Mesendoderm (in vitro differentiated cells): ENCODE results near the gene MRTFA.

Source experiments
- DNase-seq: peaks from one replicate; pipeline ENCODE4 v3.0.0; 2013
- H2AK5ac ChIP-seq: 2 replicates; pipeline ENCODE4 v1.6.1; 2013; ENCODE audit warnings: low read length, inconsistent platforms
- H2BK120ac ChIP-seq: 2 replicates; pipeline ENCODE4 v1.6.1; 2013; ENCODE audit warnings: low read depth, mild to moderate bottlenecking, low read length, moderate library complexity, mixed read lengths
- H2BK15ac ChIP-seq: replicated peaks from 2 replicates; pipeline ENCODE4 v1.6.1; 2013; ENCODE audit warnings: low read depth, mild to moderate bottlenecking, moderate library complexity
- H2BK5ac ChIP-seq: 2 replicates; pipeline ENCODE4 v1.6.1; 2013; ENCODE audit warnings: low read length, inconsistent platforms
- H3K18ac ChIP-seq: 2 replicates; pipeline ENCODE4 v1.6.1; 2013; ENCODE audit warnings: mild to moderate bottlenecking, low read length, mixed read lengths
- H3K23ac ChIP-seq: one replicate; pipeline ENCODE4 v1.6.1; 2013; ENCODE audit warnings: low read length
- H3K27ac ChIP-seq: 2 replicates; pipeline ENCODE4 v1.5.1; 2013; ENCODE audit warnings: low read depth, mild to moderate bottlenecking, inconsistent platforms, low read length, moderate library complexity
- H3K27me3 ChIP-seq: 2 replicates; pipeline ENCODE4 v1.6.1; 2013; ENCODE audit warnings: low read length, control low read depth, mild to moderate bottlenecking, inconsistent platforms; ENCODE audit not compliant: insufficient read depth, poor library complexity
- H3K36me3 ChIP-seq: 2 replicates; pipeline ENCODE4 v1.6.1; 2013; ENCODE audit warnings: low read length, inconsistent platforms; ENCODE audit not compliant: control insufficient read depth, insufficient read depth
- H3K4ac ChIP-seq: one replicate; pipeline ENCODE4 v1.6.1; 2013; ENCODE audit warnings: low read depth, mild to moderate bottlenecking, low read length, moderate library complexity
- H3K4me1 ChIP-seq: 2 replicates; pipeline ENCODE4 v1.6.1; 2013; ENCODE audit warnings: low read depth, low read length, inconsistent platforms; ENCODE audit not compliant: control insufficient read depth
- H3K4me2 ChIP-seq: 2 replicates; pipeline ENCODE4 v1.6.1; 2013; ENCODE audit warnings: low read length
- H3K4me3 ChIP-seq: 2 replicates; pipeline ENCODE4 v1.5.1; 2013; ENCODE audit warnings: mild to moderate bottlenecking, low read length
- H3K56ac ChIP-seq: one replicate; pipeline ENCODE4 v1.6.1; 2013; ENCODE audit warnings: low read length
- H3K79me1 ChIP-seq: 2 replicates; pipeline ENCODE4 v1.6.1; 2013; ENCODE audit warnings: low read length, inconsistent platforms
- H3K79me2 ChIP-seq: 2 replicates; pipeline ENCODE4 v1.6.1; 2013; ENCODE audit warnings: mild to moderate bottlenecking, low read length; ENCODE audit not compliant: control insufficient read depth, insufficient read depth
- H3K9ac ChIP-seq: 2 replicates; pipeline ENCODE4 v1.6.1; 2013; ENCODE audit warnings: low read length, inconsistent platforms
- H4K5ac ChIP-seq: one replicate; pipeline ENCODE4 v1.6.1; 2013; ENCODE audit warnings: low read length
- H4K8ac ChIP-seq: one replicate; pipeline ENCODE4 v1.6.1; 2013; ENCODE audit warnings: low read depth, mild to moderate bottlenecking, control low read depth, low read length, moderate library complexity
- WGBS: extraction: QIAGEN DNeasy Blood & Tissue Kit; methylation state at CpG from one replicate; pipeline ENCODE4 v1.1.7; 2013; ENCODE audit warnings: low lambda C conversion rate, missing lambda C conversion rate; ENCODE audit not compliant: insufficient coverage; ENCODE audit errors: extremely low coverage; 5-methylcytosine and 5-hydroxymethylcytosine counted together

The MRTFA gene

GRCh38 chr22:40408718-40409612 lies 227.6 kb downstream of the MRTFA start:
- no peak overlapping the region for H2AK5ac ChIP-seq
- no peak overlapping the region for H4K5ac ChIP-seq
- H3K36me3 ChIP-seq: peaks cover 27% of the 10 kb centered on the region
- no peak overlapping the region for H4K8ac ChIP-seq
- no peak overlapping the region for H3K9ac ChIP-seq
- H3K56ac ChIP-seq: no peak overlapping the region
- H3K4me3 ChIP-seq: no peak overlapping the region
- no peak overlapping the region for H3K4ac ChIP-seq
- no peaks in the 10 kb centered on the region for H3K4me1 ChIP-seq
- H2BK15ac ChIP-seq: no peak overlapping the region
- no peaks in the 10 kb centered on the region for H3K79me2 ChIP-seq
- no peaks in the 10 kb centered on the region for H3K27me3 ChIP-seq
- no peaks in the 10 kb centered on the region for H3K79me1 ChIP-seq
- no peak overlapping the region for H2BK120ac ChIP-seq
- no peak overlapping the region for H3K18ac ChIP-seq
- WGBS: no CpG with 5 or more reads among the region's 21 CpGs
- no peak overlapping the region for H3K27ac ChIP-seq
- no peak overlapping the region for H2BK5ac ChIP-seq
- no peak overlapping the region for H3K23ac ChIP-seq
- no peak overlapping the region for H3K4me2 ChIP-seq
- DNase-seq: no peak

DNA sequence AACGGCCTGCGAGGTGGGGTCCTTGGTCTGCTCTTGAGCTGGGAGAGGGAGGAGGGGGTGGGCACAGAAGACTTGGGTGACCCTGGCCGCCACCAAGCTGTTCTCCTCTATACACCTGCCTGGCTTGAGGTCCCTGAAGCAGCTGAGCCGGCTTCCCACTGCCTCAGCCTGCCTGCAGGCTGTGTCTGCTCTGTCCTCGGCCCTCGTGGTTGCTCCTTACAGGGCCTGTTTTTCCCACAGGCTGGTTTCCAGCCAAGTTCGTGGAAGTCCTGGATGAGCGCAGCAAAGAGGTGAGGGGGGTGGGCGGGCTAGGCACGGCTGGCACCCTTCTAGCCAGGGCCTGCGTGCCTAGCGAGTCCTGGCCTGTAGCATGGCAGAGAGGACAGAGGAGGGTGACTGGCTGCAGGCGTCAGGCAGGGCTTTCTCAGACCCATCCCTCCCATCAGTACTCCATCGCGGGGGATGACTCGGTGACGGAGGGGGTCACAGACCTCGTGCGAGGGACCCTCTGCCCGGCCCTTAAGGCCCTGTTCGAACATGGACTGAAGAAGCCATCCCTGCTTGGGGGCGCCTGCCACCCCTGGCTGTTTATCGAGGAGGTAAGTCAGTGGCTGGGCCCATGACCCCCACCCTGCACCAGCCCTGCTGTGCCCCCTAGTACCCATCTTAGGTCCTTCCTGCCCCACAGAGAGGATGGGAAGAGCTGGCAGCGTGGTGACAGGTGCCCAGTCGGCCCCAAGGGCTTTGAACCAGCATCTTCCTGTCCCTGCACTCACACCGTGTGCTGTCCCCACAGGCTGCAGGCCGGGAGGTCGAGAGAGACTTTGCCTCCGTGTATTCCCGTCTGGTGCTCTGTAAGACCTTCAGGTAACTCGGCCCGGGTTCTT lies 228.4 kb downstream of the MRTFA start:
- WGBS: no CpG with 5 or more reads among the region's 32 CpGs
- Histone ChIP-seq H3K27ac (no peak overlapping the region), H3K4ac (no peak overlapping the region), H3K36me3 (peaks cover 29% of the 10 kb centered on the region), H3K18ac (no peak overlapping the region), H4K8ac (no peak overlapping the region), H2AK5ac (no peak overlapping the region), H3K27me3 (no peaks in the 10 kb centered on the region), H3K56ac (no peak overlapping the region), H3K4me2 (no peak overlapping the region), H3K79me1 (no peaks in the 10 kb centered on the region), H3K4me3 (no peak overlapping the region), H3K9ac (no peak overlapping the region), H2BK15ac (no peak overlapping the region), H2BK120ac (no peak overlapping the region), H4K5ac (no peak overlapping the region), H2BK5ac (no peak overlapping the region), H3K4me1 (no peaks in the 10 kb centered on the region), H3K79me2 (no peaks in the 10 kb centered on the region), H3K23ac (no peak overlapping the region)
- no peak for DNase-seq

DNA sequence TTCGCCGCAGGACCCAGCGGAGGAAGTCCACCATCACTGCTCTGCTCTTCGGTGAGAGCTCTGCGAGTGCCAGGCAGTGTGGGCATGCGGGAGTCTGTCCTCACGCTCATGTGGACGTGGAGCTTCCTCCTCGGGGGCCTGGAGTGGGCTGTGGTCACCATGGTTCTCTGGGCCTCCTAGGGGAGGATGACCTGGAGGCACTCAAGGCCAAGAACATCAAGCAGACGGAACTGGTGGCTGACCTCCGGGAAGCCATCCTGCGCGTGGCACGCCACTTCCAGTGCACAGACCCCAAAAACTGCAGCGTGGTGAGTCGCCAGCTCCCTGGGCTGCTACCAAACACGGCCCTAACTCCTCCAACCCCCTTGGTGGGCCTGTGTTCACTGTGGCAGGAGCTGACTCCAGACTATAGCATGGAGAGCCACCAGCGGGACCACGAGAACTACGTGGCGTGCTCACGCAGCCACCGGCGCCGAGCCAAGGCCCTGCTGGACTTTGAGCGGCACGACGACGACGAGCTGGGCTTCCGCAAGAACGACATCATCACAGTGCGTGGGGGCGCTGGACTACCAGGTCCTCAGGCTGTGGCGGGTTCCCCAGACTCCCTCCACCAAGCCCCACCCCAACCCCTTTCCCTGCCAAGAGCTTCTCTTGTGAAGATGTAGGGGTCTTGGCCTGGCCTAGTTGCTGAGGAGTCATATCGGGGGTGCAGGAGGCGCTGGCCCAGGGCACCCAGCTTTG lies 229.3 kb downstream of the MRTFA start:
- Histone ChIP-seq H2BK15ac (no peak overlapping the region), H3K23ac (no peak overlapping the region), H4K8ac (no peak overlapping the region), H3K56ac (no peak overlapping the region), H4K5ac (no peak overlapping the region), H2AK5ac (no peak overlapping the region), H3K27me3 (no peaks in the 10 kb centered on the region), H3K4me3 (no peak overlapping the region), H2BK120ac (no peak overlapping the region), H3K4ac (no peak overlapping the region), H3K18ac (no peak overlapping the region), H3K27ac (no peak overlapping the region), H3K4me2 (no peak overlapping the region), H2BK5ac (no peak overlapping the region), H3K4me1 (no peaks in the 10 kb centered on the region), H3K36me3 (peaks cover 29% of the 10 kb centered on the region), H3K9ac (no peak overlapping the region), H3K79me2 (no peaks in the 10 kb centered on the region), H3K79me1 (no peaks in the 10 kb centered on the region)
- DNase-seq: no peak
- WGBS: no CpG with 5 or more reads among the region's 37 CpGs

- Histone ChIP-seq H3K4ac (no peak overlapping the region), H3K36me3 (peaks cover 27% of the 10 kb centered on the region), H3K23ac (no peak overlapping the region), H3K27ac (no peak overlapping the region), H3K4me3 (no peak overlapping the region), H3K79me2 (no peaks in the 10 kb centered on the region), H4K5ac (no peak overlapping the region), H2BK120ac (no peak overlapping the region), H3K56ac (no peak overlapping the region), H2AK5ac (no peak overlapping the region), H3K4me2 (no peak overlapping the region), H3K18ac (no peak overlapping the region), H3K79me1 (no peaks in the 10 kb centered on the region), H3K9ac (no peak overlapping the region), H2BK5ac (no peak overlapping the region), H3K27me3 (no peaks in the 10 kb centered on the region), H2BK15ac (no peak overlapping the region), H4K8ac (no peak overlapping the region), H3K4me1 (no peaks in the 10 kb centered on the region)
- no CpG with 5 or more reads among the region's 31 CpGs for WGBS
- DNase-seq: no peak
Observed at GRCh38 chr22:40406063-40406890, 230.2 kb downstream of the MRTFA start.
